Measurements from ENCODE around the gene NCBP3.
"Not testable (repeated sequence)": the region's sequence is repeated elsewhere in the genome, so short reads cannot be mapped to it uniquely, and the experiment has no call there.

NCBP3 gene

GRCh38 chr17:3857261-3858105 is 11.4 kb upstream of the NCBP3 start:
- ChIA-PET POLR2A (ENCODE audit: low non-redundant PET) (interaction anchor here (1.0 kb wide), 1 partner anchor 32 kb away, joined by 5 read pairs; no protein-coding TSS in a partner anchor), CTCF (interaction anchor here (0.8 to 1.0 kb wide), 2 partner anchors 11 to 57 kb away, joined by 4 to 5 read pairs; partner anchors contain the start of gene NCBP3)

DNA sequence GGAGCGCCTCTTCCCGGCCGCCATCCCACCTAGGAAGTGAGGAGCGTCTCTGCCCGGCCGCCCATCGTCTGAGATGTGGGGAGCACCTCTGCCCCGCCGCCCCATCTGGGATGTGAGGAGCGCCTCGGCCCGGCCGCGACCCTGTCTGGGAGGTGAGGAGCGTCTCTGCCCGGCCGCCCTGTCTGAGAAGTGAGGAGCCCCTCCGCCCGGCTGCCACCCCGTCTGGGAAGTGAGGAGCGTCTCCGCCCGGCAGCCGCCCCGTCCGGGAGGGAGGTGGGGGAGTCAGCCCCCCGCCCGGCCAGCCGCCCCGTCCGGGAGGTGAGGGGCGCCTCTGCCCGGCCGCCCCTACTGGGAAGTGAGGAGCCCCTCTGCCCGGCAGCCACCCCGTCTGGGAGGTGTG is 8.2 kb upstream of the NCBP3 start:
- CTCF ChIA-PET, result not testable (repeated sequence)

More at GRCh38 chr17:3857261-3858105, 11.4 kb upstream of the NCBP3 start:
- no peak for DNase-seq (ENCODE audit: low spot score)
- TF ChIP-seq, protein P1, sequence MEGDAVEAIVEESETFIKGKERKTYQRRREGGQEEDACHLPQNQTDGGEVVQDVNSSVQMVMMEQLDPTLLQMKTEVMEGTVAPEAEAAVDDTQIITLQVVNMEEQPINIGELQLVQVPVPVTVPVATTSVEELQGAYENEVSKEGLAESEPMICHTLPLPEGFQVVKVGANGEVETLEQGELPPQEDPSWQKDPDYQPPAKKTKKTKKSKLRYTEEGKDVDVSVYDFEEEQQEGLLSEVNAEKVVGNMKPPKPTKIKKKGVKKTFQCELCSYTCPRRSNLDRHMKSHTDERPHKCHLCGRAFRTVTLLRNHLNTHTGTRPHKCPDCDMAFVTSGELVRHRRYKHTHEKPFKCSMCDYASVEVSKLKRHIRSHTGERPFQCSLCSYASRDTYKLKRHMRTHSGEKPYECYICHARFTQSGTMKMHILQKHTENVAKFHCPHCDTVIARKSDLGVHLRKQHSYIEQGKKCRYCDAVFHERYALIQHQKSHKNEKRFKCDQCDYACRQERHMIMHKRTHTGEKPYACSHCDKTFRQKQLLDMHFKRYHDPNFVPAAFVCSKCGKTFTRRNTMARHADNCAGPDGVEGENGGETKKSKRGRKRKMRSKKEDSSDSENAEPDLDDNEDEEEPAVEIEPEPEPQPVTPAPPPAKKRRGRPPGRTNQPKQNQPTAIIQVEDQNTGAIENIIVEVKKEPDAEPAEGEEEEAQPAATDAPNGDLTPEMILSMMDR (conservative IDR thresholded peaks at IDR 0.05; ENCODE audit: low read depth), result no peak
- H3K27ac ChIP-seq, result no peak overlapping the region

DNA sequence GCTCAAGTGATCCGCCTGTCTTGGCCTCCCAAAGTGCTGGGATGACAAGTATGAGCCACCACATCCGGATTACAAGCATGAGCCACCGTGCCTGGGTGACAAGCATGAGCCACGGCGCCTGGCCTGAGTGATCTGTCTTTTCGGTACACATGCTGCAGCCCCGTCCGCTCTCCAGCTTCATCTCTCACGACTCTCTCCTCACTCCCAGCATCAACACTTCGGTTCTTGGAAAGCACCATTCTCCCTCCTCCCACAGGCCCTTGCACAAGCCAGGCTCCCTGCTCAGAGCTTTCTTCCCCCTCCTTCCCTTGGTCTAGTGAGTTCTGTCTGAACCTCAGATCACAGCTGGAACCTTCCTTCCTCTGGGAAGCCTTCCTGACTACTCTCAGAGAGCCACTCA is 6.5 kb upstream of the NCBP3 start:
- ChIA-PET POLR2A (ENCODE audit: low non-redundant PET) (no interaction called here), CTCF (interaction anchor here (1.4 kb wide), 1 partner anchor 11 kb away, joined by 5 read pairs; no protein-coding TSS in a partner anchor)
- no peak overlapping the region for H3K27ac ChIP-seq
- TF ChIP-seq, protein P1 (conservative IDR thresholded peaks at IDR 0.05; ENCODE audit: low read depth), result no peak
- DNase-seq (ENCODE audit: low spot score), result no peak

More for the DNA sequence above, 8.2 kb upstream of the NCBP3 start:
- DNase-seq (ENCODE audit: low spot score); H3K27ac ChIP-seq; POLR2A ChIA-PET (ENCODE audit: low non-redundant PET): not testable (repeated sequence)

- TF ChIP-seq, protein P1 (conservative IDR thresholded peaks at IDR 0.05; ENCODE audit: low read depth), result no peak
- H3K27ac ChIP-seq, result no peak overlapping the region
- no peak for DNase-seq (ENCODE audit: low spot score)
- ChIA-PET CTCF (interaction anchor here (0.6 to 1.4 kb wide), 3 partner anchors 12 to 122 kb away, joined by 3 to 5 read pairs (median 3); no protein-coding TSS in a partner anchor), POLR2A (ENCODE audit: low non-redundant PET) (interaction anchor here (0.7 kb wide), 1 partner anchor 38 kb away, joined by 3 read pairs; no protein-coding TSS in a partner anchor)
Observed at GRCh38 chr17:3851461-3852100, 5.5 kb upstream of the NCBP3 start.

DNA sequence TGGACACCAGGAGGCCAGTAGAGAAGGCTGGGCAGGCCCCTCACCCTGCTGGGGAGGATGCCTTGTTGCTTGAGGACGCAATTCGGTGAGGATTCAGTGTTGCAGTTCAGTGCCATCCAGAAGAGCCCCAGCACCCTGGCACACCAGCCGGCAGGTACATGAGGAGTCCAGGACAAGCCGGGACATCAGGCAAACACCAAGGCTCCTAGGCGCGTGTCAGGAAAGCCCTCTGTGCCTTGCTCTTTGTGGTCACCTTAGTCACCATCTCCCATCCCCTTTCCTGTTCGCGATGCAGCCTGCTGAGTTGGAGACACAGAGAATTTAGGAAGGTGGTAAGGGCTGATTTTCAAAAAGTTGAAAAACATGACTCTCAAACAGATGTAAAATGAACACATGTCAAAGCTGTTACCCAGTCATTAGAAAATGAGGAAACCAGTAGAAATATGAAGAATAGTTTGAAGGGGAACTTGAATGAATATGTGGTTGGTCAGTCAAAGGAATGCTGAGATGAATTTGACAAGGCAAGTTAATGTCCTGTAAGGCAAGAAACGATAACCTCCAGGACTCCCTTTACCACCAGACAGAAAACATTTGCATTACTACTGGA is 2.3 kb upstream of the NCBP3 start:
- no peak overlapping the region for H3K27ac ChIP-seq
- TF ChIP-seq, protein P1 (conservative IDR thresholded peaks at IDR 0.05; ENCODE audit: low read depth), result no peak
- POLR2A ChIA-PET (ENCODE audit: low non-redundant PET), result no interaction called here
- DNase-seq (ENCODE audit: low spot score), result no peak
- CTCF ChIA-PET, result interaction anchor here (0.6 kb wide), 1 partner anchor 7 kb away, joined by 6 read pairs; no protein-coding TSS in a partner anchor

DNA sequence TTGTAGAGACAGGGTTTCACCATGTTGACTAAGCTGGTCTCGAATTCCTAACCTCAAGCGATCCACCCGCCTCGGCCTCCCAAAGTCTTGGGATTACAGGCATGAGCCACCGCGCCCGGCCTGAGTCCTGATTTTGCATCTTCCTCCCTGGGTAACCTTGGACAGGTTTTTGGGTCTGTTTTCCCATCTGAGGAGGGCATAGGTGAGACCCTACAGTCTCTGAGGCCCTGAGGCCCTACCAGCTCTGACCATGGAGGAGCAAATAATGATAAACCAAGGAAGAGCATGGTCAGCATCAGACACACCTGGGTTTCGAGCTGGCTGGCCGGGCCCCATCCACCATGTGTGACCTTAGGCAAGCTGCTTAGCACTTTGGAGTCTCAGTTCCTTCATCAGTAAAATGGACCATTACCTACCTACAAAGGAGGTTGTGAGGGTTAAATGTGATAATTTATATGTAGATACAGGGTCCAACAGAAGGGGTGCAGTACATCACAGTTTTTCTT is 1.2 kb upstream of the NCBP3 start:
- TF ChIP-seq, protein P1 (conservative IDR thresholded peaks at IDR 0.05; ENCODE audit: low read depth), result no peak
- no peak overlapping the region for H3K27ac ChIP-seq
- no peak for DNase-seq (ENCODE audit: low spot score)
- CTCF ChIA-PET, result interaction anchor here (1.4 kb wide), 1 partner anchor 16 kb away, joined by 3 read pairs; no protein-coding TSS in a partner anchor
- POLR2A ChIA-PET (ENCODE audit: low non-redundant PET), result no interaction called here

Measured in RWPE1 (cell line).